DOHH2 (cell line): Measurements from ENCODE around the gene CDT1.

Source experiments
- CTCF ChIP-seq: fragments of 200-600 bp; sonication (generic); IDR thresholded peaks from one replicate; pipeline ENCODE4 v1.5.1; 2014; ENCODE audit warnings: antibody characterized with exemption, mild to moderate bottlenecking, low read depth, low read length; ENCODE audit not compliant: poor library complexity, severe bottlenecking
- EZH2phosphoT487 ChIP-seq: fragments of 200-600 bp; sonication (generic); IDR thresholded peaks from 2 replicates; pipeline ENCODE4 v1.6.1; 2017; ENCODE audit warnings: borderline replicate concordance, mild to moderate bottlenecking, antibody characterized with exemption, low read length, moderate library complexity, mixed read lengths

- TF ChIP-seq CTCF (no peak), EZH2phosphoT487 (no peak)
Measured at GRCh38 chr16:88767546-88768070, 36.0 kb upstream of the CDT1 start.
